CD4-positive, alpha-beta T cell treated with Interferon gamma for 1 hour (primary cell): Measurements from ENCODE around the gene MAD2L1BP.

ENCODE experiments used
- DNase-seq: peaks from one replicate; pipeline ENCODE4 v3.0.0-alpha.2; 2020

MAD2L1BP gene

GRCh38 chr6:43667245-43668150, 31.9 kb downstream of the MAD2L1BP start:
- peak; percentile 73 for DNase-seq

- DNase-seq = peak; percentile 34
Measured at GRCh38 chr6:43668151-43669028, 32.8 kb downstream of the MAD2L1BP start.

- no peak for DNase-seq
Measured at GRCh38 chr6:43669050-43669921, 33.6 kb downstream of the MAD2L1BP start.

- DNase-seq = no peak
Measured at GRCh38 chr6:43669922-43670622, 34.4 kb downstream of the MAD2L1BP start.

DNA sequence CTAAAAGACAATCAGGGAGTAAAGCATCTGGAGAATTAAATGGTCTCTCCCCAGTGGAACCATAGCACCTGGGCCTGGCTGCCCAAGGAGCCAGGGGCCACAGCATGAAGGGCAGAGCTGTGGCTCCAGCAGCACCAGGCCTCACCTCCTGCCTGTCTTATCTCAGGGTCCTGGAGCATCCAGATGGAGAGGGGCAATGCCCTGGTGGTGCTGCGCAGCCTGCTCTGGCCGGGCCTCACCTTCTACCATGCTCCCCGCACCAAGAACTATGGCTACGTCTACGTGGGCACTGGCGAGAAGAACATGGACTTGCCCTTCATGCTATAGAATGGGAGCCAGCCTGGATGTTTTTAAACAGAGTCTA, 35.0 kb downstream of the MAD2L1BP start:
- DNase-seq = no peak

DNA sequence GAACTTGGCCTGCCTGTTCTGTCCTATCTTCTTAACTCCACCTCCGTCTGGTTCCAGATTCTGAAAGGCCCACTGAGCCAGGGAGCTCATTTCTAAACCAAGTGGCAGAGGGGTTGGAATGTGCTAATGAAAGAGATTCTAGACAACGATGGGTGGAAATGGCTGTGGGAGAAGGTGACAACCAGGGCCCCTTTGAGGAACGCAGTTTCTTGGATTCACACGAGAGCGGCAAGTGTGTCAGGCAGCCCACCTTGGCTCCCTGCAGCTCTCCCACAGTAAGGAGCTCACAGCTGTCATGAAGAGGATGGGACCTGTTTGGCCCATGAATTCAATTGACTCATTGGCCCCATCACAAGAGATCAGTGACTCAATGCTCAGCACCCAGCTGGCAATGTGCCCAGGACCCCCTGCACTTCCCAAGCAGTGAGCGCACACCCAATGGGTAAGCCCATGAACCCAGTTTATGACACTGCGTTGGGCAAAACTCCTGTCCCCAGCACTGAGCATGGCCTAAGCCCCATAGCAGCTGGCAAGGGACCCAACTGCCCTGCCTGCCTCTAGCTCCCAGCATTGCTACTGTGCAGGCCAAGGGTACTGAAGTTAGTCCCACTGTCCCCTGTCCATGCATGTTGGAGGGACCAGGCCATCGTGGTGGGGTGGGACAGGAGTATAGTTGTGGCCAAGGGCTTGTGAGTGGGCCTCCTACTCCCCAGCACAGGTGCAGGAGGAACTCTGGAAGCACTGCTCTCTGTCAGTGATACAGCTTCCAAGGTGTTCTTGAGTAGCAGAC, 35.6 kb downstream of the MAD2L1BP start:
- no peak for DNase-seq

GRCh38 chr6:43671801-43672690, 36.4 kb downstream of the MAD2L1BP start:
- DNase-seq = no peak

GRCh38 chr6:43673444-43674084, 37.9 kb downstream of the MAD2L1BP start:
- no peak for DNase-seq

DNA sequence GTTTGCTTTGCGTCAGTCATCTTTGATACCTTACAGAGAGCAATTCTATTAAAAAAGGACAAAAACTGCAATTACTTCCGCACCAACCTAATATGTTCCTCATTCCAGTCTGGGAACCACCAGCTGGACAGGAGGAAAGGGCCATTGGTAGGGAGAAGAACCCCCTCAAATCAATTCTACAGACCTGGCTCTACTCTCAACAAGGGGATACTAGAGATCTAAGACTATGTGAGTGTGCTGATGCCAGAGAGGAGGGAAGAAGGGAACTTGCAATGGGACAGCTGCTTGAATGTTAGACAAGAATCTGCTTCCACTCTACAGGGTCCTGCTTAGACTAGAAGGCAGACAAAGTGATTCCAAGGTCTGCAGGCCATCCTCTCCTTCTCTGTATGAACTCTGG, 38.7 kb downstream of the MAD2L1BP start:
- DNase-seq = no peak

DNA sequence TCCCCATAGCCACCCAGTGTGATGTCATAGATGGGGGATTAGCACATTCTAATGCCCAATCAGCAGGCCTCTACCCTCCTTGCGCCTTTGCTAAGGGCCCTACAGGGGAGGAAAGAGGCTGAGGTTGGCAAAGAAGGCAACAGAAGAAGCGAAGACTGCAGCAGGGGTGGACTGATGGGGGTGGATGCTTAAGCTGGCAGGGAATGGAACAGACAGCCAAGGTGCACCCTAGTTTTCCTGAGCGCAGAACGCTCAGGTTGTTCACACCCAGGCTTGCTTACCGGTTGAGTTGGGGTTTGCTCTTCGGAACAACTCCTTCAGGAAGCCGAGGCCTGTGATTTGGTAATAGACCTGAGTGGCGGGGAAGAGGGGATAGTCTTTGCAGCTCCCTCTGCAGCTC, 39.3 kb downstream of the MAD2L1BP start:
- DNase-seq = no peak

DNA sequence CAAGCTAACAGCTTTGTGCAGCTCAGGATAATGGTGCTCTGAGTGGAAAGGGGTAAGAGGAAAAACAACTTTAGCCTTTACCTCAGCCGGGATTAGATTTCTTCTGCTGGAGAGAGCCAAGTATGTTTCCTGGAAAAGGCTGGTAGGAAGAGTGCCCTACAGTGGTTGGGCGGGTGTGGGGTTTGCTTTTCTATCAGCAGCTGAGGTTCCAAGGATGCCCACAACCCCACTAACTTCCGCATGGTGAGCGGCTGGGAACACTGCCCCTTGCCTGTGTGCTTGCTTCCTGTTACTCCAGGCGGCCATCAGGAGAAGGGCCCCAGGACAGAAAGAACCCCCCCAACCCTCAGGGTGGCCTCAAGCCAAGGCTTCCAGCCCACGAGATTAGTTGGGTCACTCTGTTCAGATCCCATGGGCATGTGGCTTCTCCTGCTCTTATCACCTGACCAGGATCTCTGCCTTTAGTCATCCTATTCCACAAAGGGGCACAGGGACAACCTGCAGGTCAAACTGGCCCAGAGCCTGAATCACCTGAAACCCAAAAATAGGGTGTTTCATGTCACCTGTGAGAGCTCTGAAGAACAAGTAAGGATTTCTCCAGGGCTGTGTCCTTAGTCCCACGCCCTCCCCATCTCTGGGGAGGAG, 41.4 kb downstream of the MAD2L1BP start:
- DNase-seq = no peak

DNA sequence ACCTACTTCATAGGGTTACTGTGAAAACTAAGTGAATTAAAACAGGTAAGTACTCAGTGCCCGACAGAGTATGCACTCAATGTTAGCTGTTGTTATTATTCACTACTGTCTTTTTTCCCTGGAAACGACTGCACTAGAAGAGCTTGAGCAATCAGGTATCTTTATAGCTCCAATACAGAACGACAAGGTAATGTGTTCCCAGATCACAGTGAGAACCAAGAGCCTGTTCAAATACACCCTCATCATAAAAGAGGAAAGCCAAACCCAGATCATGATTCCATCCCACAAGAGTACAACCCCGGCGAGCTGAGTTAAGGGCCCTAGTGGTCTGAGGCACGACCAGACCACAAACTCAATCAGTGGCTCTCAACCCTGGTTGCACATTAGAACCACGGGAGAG, 42.1 kb downstream of the MAD2L1BP start:
- DNase-seq = no peak

DNA sequence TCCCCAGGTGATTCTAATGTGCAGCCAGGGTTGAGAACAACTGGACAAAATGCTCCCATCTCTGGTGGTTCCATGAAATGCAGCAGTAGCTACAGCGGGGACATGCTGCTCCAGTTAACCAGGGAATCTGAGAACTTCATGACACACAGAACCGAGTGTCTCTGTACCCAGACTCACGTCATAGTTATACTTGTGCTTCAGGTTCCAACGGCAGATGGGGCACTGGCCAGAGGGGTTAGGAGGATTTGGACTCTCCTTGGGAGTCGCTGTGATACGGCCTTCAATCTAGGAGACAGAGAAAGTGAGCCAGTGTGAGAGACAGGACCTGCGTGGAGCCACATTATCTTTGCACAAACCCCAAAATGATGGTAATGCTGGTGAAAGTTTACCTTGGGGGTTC, 42.7 kb downstream of the MAD2L1BP start:
- no peak for DNase-seq

- DNase-seq = no peak
Measured at GRCh38 chr6:43679057-43679456, 43.4 kb downstream of the MAD2L1BP start.

GRCh38 chr6:43680308-43681200, 44.9 kb downstream of the MAD2L1BP start:
- DNase-seq = no peak

DNA sequence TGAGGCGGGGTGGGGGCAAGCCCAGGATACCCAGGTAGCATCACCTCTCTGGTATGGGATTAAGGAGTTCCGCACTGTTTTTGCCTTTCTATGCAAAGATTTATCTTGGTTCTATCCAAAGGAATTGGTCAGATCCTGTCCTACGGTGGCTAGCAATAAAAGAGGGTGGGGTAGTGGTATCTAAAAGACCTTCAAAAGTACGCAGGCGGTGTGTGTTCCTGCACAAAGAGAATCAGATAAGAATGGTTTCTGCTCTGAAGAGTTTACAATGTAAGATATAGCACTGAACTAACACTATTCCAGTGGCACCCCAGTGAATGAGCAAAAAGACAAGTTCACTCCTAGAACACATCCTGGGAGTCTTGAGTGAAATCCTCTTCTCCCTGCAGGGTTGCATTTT, 45.7 kb downstream of the MAD2L1BP start:
- DNase-seq = no peak

DNA sequence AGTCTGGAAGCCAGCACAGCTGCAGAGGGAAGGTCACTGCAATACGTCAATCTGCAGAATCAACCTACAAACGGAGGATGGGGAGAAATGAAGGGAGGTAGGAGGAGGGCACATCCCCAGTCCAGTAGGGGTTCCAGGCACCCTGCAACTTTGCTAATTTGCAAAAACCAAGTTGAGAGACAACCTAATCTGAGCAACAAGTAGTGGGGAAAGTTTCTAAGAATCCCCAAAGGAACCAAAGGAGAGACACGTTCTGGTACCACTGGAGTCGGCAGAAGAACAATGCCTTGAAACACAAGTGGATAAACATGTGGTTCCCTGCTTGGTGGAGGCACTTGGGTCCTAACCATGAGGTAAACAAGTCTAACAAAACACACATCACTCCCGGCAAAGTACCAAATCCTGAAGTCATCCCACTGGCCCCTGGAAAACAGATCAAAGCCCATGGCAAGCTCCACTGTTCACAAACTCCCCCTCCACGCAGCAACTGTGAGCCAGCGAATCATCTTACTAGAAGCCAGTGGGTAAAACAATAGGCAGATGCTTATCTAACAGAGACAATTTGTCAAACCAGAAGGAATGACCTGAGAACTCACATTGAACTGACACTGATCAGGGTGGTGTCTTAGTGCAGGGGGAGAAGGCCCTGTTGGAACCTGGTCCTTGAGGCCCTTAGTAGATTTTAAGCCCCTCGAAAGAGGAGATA, 47.2 kb downstream of the MAD2L1BP start:
- no peak for DNase-seq
